ENCODE results near the gene ERN2. TPM values are rescaled to one million over a fixed set of nuclear protein-coding genes. Genes with fewer than 3 reads are reported as not detected.

Gene ERN2
- total and polyA plus RNA-seq, 2 of the 13 experiments (the other 11 are each of a cell fraction or from before 2014, with no cell fraction given) = 2.2 to 3.5 TPM

- TF ChIP-seq MLXIP (CRISPR knock-in tag; IDR thresholded peaks at IDR 0.05; ENCODE audit: borderline replicate concordance) (peak; percentile 78), ZNF777 (CRISPR knock-in tag; IDR thresholded peaks at IDR 0.05) (peak; percentile 45; the same call in 1 of the 2 replicates), ZNF597 (CRISPR knock-in tag; IDR thresholded peaks at IDR 0.05) (no peak; the same call in 1 of the 2 replicates), ZNF607 (CRISPR knock-in tag; IDR thresholded peaks at IDR 0.05; ENCODE audit: borderline replicate concordance) (peak; percentile 53; the same call in 1 of the 2 replicates), ZNF780A (CRISPR knock-in tag; IDR thresholded peaks at IDR 0.05) (peak; percentile 100), NFIB (CRISPR knock-in tag; IDR thresholded peaks at IDR 0.05; ENCODE audit: borderline replicate concordance) (no peak; the same call in 1 of the 2 replicates), KLF15 (CRISPR knock-in tag; IDR thresholded peaks at IDR 0.05; ENCODE audit: borderline replicate concordance) (no peak; the same call in 1 of the 2 replicates), ZNF710 (CRISPR knock-in tag; IDR thresholded peaks at IDR 0.05; ENCODE audit: borderline replicate concordance) (no peak; the same call in 1 of the 2 replicates), JARID2 (CRISPR knock-in tag; IDR thresholded peaks at IDR 0.05; ENCODE audit: insufficient replicate concordance) (peak; percentile 60), RBAK (CRISPR knock-in tag; IDR thresholded peaks at IDR 0.05) (no peak), PCBP2 (optimal IDR thresholded peaks at IDR 0.05; ENCODE audit: low read depth, low read length, poor library complexity, severe bottlenecking) (no peak), HNRNPL (IDR thresholded peaks at IDR 0.05; ENCODE audit: low read depth, low read length) (peak; percentile 86), ZNF251 (CRISPR knock-in tag; IDR thresholded peaks at IDR 0.05) (0 out of 2 replicates have a peak, but pooled peaks have one; percentile 27)
Observed at GRCh38 chr16:23678430-23679273, 34.4 kb downstream of the ERN2 start, which contains the start of gene PLK1 (continued).

Data from HepG2 (cell line).